ENCODE results near the gene DGKA.

DNA sequence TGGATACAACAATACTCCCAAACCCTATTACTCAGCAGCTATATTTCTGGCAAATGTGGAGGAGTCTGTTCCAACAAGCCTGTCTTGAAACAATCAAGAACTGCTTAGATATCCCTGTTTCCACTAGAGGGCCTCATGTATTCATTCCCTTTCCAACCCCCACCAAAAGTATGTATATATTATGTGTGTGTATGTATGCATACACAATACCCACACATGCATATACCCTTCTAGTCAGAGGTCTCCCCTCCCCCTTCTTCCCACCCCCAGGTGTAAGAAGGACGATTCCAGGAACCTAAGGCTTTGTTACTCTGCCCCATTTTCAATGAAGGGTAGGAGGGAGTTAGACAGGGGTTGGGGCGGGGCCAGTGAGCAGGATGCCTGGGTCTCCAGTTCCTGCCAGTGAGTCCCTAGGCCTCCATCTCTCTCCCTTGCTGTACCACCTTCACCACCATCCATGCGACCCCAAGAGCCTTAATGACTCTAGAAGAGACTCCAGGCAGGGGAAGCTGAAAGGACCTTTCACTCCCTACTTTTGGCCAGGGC is at the start of gene DGKA:
- TF ChIP-seq, protein P1, sequence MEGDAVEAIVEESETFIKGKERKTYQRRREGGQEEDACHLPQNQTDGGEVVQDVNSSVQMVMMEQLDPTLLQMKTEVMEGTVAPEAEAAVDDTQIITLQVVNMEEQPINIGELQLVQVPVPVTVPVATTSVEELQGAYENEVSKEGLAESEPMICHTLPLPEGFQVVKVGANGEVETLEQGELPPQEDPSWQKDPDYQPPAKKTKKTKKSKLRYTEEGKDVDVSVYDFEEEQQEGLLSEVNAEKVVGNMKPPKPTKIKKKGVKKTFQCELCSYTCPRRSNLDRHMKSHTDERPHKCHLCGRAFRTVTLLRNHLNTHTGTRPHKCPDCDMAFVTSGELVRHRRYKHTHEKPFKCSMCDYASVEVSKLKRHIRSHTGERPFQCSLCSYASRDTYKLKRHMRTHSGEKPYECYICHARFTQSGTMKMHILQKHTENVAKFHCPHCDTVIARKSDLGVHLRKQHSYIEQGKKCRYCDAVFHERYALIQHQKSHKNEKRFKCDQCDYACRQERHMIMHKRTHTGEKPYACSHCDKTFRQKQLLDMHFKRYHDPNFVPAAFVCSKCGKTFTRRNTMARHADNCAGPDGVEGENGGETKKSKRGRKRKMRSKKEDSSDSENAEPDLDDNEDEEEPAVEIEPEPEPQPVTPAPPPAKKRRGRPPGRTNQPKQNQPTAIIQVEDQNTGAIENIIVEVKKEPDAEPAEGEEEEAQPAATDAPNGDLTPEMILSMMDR (IDR thresholded peaks at IDR 0.05; ENCODE audit: insufficient read depth, low read depth, low read length) = peak; percentile 71
- no peak for TF ChIP-seq EZH2 (IDR thresholded peaks at IDR 0.05; ENCODE audit: insufficient read depth, low read length)
